Measurements from ENCODE around the gene NIM1K.

Gene NIM1K

DNA sequence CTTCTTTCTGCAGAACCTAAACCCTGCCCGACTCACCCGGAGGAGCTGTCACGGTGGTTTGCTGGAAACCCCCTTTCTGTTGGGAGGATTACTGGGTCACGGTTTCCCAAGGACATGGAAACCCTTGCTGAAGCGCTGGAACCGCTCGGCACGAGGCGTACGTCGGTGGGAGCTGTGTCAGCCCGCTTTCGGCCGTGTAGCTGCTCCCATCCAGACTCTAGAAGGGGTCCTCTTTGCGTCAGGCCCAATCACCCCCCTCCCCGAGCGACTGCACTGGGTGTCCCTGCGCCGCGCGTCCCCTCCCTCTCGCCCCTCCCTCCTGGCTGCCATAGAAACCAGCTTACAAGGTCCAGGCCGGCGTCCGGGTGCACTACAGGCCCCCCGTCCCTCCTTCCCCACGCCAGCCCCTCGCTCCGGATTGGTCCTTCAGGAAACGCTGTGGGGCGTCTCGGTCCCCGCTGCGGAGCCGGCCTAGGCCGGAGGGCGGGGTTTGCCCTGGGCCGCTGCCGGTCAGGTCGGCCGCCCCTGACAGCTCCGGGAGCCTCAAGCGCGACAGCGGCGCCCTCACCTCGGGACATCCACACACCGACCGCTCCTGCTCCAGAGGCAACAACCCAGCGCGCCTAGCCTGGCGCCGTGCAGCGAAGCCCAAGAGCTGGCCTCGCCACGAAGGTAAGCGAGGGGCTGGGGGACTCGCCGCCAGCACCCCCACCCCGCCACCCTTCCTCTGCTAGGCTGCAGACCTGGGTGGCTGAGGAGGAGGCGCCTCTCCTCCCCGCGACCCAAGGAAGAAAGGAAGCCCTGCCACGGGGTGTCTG lies at the start of gene NIM1K:
TSS of gene NIM1K (plus strand) at position 486 of the 818 bp plus-strand sequence. CDS start 53,551 bp downstream, outside the sequence.
- Histone ChIP-seq H3K4me3 (ENCODE audit: low read depth, low read length) (peak within 1 kb of the TSS; percentile 67), H3K36me3 (ENCODE audit: control insufficient read depth in 2 of 2, insufficient read depth in 1 of 2, low read length in 2 of 2) (no peaks in the 10 kb centered on the region), H3K9me3 (ENCODE audit: control insufficient read depth, insufficient read depth, low read depth, low read length) (no peaks in the 10 kb centered on the region), H3K27ac (ENCODE audit: extremely low read depth, low read depth, low read length) (no peak within 1 kb of the TSS; the same call in 1 of the 2 replicates), H3K4me1 (ENCODE audit: control insufficient read depth, insufficient read depth, low read length) (no peaks in the 10 kb centered on the region; the same call in 1 of the 2 replicates)
- ChIA-PET POLR2A (interaction anchor here (1.0 to 4.0 kb wide), 2 partner anchors 70 to 198 kb away, joined by 3 to 26 read pairs; partner anchors contain the start of gene ZNF131), CTCF (interaction anchor here (0.6 to 0.8 kb wide), 4 partner anchors 33 to 283 kb away, joined by 3 read pairs; no protein-coding TSS in a partner anchor)
- TF ChIP-seq, protein P1, sequence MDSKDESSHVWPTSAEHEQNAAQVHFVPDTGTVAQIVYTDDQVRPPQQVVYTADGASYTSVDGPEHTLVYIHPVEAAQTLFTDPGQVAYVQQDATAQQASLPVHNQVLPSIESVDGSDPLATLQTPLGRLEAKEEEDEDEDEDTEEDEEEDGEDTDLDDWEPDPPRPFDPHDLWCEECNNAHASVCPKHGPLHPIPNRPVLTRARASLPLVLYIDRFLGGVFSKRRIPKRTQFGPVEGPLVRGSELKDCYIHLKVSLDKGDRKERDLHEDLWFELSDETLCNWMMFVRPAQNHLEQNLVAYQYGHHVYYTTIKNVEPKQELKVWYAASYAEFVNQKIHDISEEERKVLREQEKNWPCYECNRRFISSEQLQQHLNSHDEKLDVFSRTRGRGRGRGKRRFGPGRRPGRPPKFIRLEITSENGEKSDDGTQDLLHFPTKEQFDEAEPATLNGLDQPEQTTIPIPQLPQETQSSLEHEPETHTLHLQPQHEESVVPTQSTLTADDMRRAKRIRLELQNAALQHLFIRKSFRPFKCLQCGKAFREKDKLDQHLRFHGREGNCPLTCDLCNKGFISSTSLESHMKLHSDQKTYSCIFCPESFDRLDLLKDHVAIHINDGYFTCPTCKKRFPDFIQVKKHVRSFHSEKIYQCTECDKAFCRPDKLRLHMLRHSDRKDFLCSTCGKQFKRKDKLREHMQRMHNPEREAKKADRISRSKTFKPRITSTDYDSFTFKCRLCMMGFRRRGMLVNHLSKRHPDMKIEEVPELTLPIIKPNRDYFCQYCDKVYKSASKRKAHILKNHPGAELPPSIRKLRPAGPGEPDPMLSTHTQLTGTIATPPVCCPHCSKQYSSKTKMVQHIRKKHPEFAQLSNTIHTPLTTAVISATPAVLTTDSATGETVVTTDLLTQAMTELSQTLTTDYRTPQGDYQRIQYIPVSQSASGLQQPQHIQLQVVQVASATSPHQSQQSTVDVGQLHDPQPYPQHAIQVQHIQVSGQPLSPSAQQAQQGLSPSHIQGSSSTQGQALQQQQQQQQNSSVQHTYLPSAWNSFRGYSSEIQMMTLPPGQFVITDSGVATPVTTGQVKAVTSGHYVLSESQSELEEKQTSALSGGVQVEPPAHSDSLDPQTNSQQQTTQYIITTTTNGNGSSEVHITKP (tag by site-specific recombination; IDR thresholded peaks at IDR 0.05) = peak; percentile 84
- no peak for TF ChIP-seq ZFP3 (tag by site-specific recombination; IDR thresholded peaks at IDR 0.05; ENCODE audit: low read depth)
- TF ChIP-seq ZNF692 (tag by site-specific recombination; IDR thresholded peaks at IDR 0.05) = peak; percentile 50; the same call in 1 of the 2 replicates
- TF ChIP-seq ZNF10 (tag by site-specific recombination; IDR thresholded peaks at IDR 0.05) = 0 out of 2 replicates have a peak, but pooled peaks have one; percentile 51
- no peak for TF ChIP-seq ZEB2 (tag by site-specific recombination; IDR thresholded peaks at IDR 0.05)
- peak; percentile 12; the same call in 1 of the 2 replicates for TF ChIP-seq KLF8 (tag by site-specific recombination; IDR thresholded peaks at IDR 0.05)
- TF ChIP-seq ZBTB21 (tag by site-specific recombination; IDR thresholded peaks at IDR 0.05) = no peak
- no peak for TF ChIP-seq ZNF157 (tag by site-specific recombination; IDR thresholded peaks at IDR 0.05)
- TF ChIP-seq ZNF404 (tag by site-specific recombination; IDR thresholded peaks at IDR 0.05) = no peak
- TF ChIP-seq ZNF768 (tag by site-specific recombination; IDR thresholded peaks at IDR 0.05) = no peak
- TF ChIP-seq ZNF202 (tag by site-specific recombination; IDR thresholded peaks at IDR 0.05; ENCODE audit: borderline replicate concordance) = no peak
- no peak for TF ChIP-seq SALL2 (tag by site-specific recombination; IDR thresholded peaks at IDR 0.05; ENCODE audit: borderline replicate concordance)
- TF ChIP-seq GLIS1 (tag by site-specific recombination; IDR thresholded peaks at IDR 0.05) = peak; percentile 81
- peak; percentile 64; the same call in 1 of the 2 replicates for TF ChIP-seq ZBTB20 (tag by site-specific recombination; IDR thresholded peaks at IDR 0.05)
- no peak for TF ChIP-seq MYNN (tag by site-specific recombination; IDR thresholded peaks at IDR 0.05; ENCODE audit: borderline replicate concordance)
- peak; percentile 93 for TF ChIP-seq ZNF335 (tag by site-specific recombination; conservative IDR thresholded peaks at IDR 0.05)
- TF ChIP-seq, protein P2, sequence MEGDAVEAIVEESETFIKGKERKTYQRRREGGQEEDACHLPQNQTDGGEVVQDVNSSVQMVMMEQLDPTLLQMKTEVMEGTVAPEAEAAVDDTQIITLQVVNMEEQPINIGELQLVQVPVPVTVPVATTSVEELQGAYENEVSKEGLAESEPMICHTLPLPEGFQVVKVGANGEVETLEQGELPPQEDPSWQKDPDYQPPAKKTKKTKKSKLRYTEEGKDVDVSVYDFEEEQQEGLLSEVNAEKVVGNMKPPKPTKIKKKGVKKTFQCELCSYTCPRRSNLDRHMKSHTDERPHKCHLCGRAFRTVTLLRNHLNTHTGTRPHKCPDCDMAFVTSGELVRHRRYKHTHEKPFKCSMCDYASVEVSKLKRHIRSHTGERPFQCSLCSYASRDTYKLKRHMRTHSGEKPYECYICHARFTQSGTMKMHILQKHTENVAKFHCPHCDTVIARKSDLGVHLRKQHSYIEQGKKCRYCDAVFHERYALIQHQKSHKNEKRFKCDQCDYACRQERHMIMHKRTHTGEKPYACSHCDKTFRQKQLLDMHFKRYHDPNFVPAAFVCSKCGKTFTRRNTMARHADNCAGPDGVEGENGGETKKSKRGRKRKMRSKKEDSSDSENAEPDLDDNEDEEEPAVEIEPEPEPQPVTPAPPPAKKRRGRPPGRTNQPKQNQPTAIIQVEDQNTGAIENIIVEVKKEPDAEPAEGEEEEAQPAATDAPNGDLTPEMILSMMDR (tag by site-specific recombination; IDR thresholded peaks at IDR 0.05) = 0 out of 2 replicates have a peak, but pooled peaks have one; percentile 6
- TF ChIP-seq ZNF155 (tag by site-specific recombination; IDR thresholded peaks at IDR 0.05) = no peak
- no peak for TF ChIP-seq ZNF571 (tag by site-specific recombination; IDR thresholded peaks at IDR 0.05)
- 0 out of 2 replicates have a peak, but pooled peaks have one; percentile 29 for TF ChIP-seq ZBTB11 (tag by site-specific recombination; conservative IDR thresholded peaks at IDR 0.05; ENCODE audit: low read depth)
- no peak for TF ChIP-seq ZNF777 (tag by site-specific recombination; IDR thresholded peaks at IDR 0.05; ENCODE audit: borderline replicate concordance)
- no peak for TF ChIP-seq ZFP41 (tag by site-specific recombination; IDR thresholded peaks at IDR 0.05; ENCODE audit: borderline replicate concordance)
- TF ChIP-seq ZNF239 (tag by site-specific recombination; IDR thresholded peaks at IDR 0.05) = no peak
- TF ChIP-seq PATZ1 (tag by site-specific recombination; IDR thresholded peaks at IDR 0.05) = peak; percentile 90
